Type B pancreatic cell (in vitro differentiated cells): ENCODE measurements around the gene ARL14EP. TPM values are rescaled to one million over a fixed set of nuclear protein-coding genes. Genes with fewer than 3 reads are reported as not detected.

ENCODE experiments used
- DNase-seq: peaks from one replicate; pipeline ENCODE4 v3.0.0; 2021; ENCODE audit warnings: mixed read lengths; ENCODE audit not compliant: unreplicated experiment; ENCODE audit errors: extremely low spot score
- H3K27ac Mint-ChIP-seq: 2 replicates; pipeline ENCODE4 v1.8.0; 2021; ENCODE audit warnings: mild to moderate bottlenecking, mixed read lengths
- H3K27me3 Mint-ChIP-seq: 2 replicates; pipeline ENCODE4 v1.8.0; 2021; ENCODE audit warnings: mixed read lengths
- H3K36me3 Mint-ChIP-seq: 2 replicates; pipeline ENCODE4 v1.8.0; 2021; ENCODE audit warnings: mixed read lengths
- H3K4me1 Mint-ChIP-seq: one replicate; pipeline ENCODE4 v1.8.0; 2021; ENCODE audit warnings: mixed read lengths; ENCODE audit not compliant: unreplicated experiment
- H3K4me3 Mint-ChIP-seq: 2 replicates; pipeline ENCODE4 v1.8.0; 2021; ENCODE audit warnings: mild to moderate bottlenecking, mixed read lengths
- H3K9me3 Mint-ChIP-seq: 2 replicates; pipeline ENCODE4 v1.8.0; 2021; ENCODE audit warnings: mixed read lengths
- total RNA-seq: library from RNA; stranded (reverse); gene quantifications from 2 replicates; pipeline ENCODE4 v1.2.1, GENCODE V29; 2021; ENCODE audit warnings: low replicate concordance
- TF ChIP-seq, protein P1 (sequence below): fragments of 200-600 bp; sonication (generic); conservative IDR thresholded peaks from 2 replicates; pipeline ENCODE4 v1.5.0; 2021; ENCODE audit warnings: antibody characterized with exemption, mild to moderate bottlenecking

ARL14EP gene
- total RNA-seq, 1 donor from 2014 or later = 34.5 TPM

DNA sequence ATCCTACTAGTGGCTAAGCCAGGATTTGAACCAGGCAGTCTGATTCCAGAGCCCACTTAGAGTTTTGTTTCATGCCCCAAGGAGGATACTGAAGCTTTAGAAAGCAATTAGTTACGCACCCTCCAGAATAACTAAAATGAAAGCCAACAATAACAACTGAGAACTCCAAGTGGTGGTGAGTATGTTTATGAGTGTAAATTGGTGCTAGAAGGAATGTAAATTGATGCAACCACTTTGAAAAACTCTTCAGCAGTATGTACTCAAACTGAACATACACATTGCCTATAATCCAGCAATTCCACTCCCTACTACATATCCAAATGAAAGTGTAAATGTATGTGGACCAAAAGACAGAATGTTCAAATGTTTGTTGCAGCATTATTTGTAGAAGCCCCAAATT, 6.7 kb upstream of the ARL14EP start:
- no peak for DNase-seq
- no peaks in the 10 kb centered on the region for H3K36me3 Mint-ChIP-seq
- H3K27me3 Mint-ChIP-seq = peaks cover 17% of the 10 kb centered on the region
- H3K9me3 Mint-ChIP-seq = peaks cover 1% of the 10 kb centered on the region
- no peaks in the 10 kb centered on the region for H3K4me1 Mint-ChIP-seq
- H3K27ac Mint-ChIP-seq = no peak overlapping the region
- H3K4me3 Mint-ChIP-seq = no peak overlapping the region
- TF ChIP-seq, protein P1, sequence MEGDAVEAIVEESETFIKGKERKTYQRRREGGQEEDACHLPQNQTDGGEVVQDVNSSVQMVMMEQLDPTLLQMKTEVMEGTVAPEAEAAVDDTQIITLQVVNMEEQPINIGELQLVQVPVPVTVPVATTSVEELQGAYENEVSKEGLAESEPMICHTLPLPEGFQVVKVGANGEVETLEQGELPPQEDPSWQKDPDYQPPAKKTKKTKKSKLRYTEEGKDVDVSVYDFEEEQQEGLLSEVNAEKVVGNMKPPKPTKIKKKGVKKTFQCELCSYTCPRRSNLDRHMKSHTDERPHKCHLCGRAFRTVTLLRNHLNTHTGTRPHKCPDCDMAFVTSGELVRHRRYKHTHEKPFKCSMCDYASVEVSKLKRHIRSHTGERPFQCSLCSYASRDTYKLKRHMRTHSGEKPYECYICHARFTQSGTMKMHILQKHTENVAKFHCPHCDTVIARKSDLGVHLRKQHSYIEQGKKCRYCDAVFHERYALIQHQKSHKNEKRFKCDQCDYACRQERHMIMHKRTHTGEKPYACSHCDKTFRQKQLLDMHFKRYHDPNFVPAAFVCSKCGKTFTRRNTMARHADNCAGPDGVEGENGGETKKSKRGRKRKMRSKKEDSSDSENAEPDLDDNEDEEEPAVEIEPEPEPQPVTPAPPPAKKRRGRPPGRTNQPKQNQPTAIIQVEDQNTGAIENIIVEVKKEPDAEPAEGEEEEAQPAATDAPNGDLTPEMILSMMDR = no peak

DNA sequence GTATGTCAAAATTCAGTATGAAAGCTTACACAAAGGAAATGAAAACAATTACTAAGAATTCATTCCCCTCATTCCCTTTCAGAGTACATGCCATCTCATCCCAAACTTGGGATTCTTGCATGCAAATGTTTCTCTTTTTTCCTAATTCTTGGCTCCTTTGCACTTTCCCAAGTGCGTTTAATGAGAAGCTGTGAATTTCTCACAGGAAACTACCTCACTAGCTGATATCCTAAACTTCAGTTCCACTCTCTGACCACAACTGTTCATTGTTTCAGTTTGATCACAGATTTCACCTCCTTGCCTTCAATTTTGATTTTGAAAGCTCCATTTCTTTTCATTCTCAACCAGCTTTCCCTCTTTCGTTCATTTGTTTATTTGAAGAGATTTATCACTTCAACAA, 5.9 kb upstream of the ARL14EP start:
- Mint-ChIP-seq H3K4me1 (no peaks in the 10 kb centered on the region), H3K9me3 (no peaks in the 10 kb centered on the region), H3K4me3 (no peak overlapping the region), H3K36me3 (no peaks in the 10 kb centered on the region), H3K27me3 (peaks cover 17% of the 10 kb centered on the region), H3K27ac (no peak overlapping the region)
- no peak for DNase-seq
- TF ChIP-seq, protein P1 = no peak

DNA sequence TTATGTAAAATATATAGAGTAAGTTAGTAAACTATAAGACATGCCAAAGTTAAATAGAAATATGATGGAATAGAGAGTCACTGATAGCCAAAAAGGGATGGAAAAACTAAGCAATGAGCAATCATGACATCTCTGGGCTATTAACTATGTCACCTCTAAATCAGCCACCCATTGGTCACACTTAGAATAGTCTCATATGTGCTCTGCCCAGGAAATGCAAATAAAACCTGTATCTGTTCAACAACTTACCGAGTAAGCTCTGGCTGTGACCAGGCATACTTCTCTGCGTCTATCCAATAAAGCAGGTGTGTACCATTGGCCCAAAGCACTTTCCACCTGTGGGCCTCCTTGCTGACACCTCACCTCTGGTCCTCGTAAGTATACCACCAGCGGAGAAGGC, 1.6 kb upstream of the ARL14EP start:
- Mint-ChIP-seq H3K4me1 (peaks cover 19% of the 10 kb centered on the region), H3K4me3 (no peak overlapping the region), H3K36me3 (peaks cover 2% of the 10 kb centered on the region), H3K27me3 (peaks cover 16% of the 10 kb centered on the region), H3K9me3 (no peaks in the 10 kb centered on the region), H3K27ac (no peak overlapping the region)
- DNase-seq = no peak
- TF ChIP-seq, protein P1 = no peak

DNA sequence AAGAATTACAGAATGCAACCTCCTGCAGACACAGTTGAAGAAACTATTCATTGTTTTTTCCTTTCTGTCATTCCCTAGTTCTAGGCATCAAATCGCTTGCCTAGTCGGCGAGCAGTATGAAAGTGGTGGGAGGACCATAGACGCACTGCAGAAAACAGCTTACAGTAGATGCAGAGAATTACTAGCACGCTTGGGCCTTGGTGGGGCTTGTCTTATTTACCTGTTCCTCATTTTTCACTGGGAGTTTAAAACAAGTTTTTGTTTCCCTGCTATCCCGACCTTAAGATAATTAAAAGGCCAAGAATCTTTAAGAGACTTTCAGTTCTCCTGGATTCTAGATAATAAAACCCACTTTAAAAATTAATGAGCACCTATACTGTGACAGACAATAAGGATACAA, 713 bp upstream of the ARL14EP start:
- no peaks in the 10 kb centered on the region for H3K9me3 Mint-ChIP-seq
- H3K4me3 Mint-ChIP-seq = peak overlapping the region; percentile 100
- H3K36me3 Mint-ChIP-seq = peaks cover 5% of the 10 kb centered on the region
- DNase-seq = no peak
- TF ChIP-seq, protein P1 = no peak
- H3K27ac Mint-ChIP-seq = peak overlapping the region; percentile 99
- H3K27me3 Mint-ChIP-seq = peaks cover 13% of the 10 kb centered on the region
- peaks cover 26% of the 10 kb centered on the region for H3K4me1 Mint-ChIP-seq

DNA sequence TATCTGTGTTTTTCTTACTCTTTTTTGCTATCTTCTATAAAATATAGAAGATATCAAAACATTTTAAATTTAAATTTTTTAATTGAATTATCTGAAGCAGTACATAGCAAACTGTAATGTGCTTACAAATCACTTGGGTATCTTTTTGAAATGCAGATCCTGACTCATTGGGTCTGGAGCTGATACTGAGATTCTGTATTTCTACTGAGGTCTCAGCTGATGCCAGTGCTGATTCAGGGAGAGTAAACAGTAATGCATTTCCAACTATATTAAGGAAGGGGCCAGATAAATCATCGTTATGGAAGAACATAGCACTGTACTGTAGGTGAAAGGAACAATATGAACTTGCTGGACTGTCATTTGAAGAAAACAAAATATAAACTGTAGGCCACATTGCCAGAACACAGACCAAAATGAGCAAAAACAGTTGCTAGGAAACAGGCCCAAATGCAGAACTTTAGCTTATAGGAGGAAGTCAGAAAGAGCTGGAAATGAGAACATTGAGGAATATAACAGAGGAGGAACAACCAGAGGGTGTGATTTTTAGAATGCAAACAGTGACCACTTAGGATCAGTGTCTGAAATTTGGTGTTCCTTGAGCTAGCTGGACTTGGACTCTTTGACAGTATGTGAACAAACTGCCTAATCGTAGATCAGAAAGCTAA, 3.3 kb downstream of the ARL14EP start:
- peaks cover 8% of the 10 kb centered on the region for H3K36me3 Mint-ChIP-seq
- peaks cover 30% of the 10 kb centered on the region for H3K4me1 Mint-ChIP-seq
- TF ChIP-seq, protein P1 = no peak
- H3K27me3 Mint-ChIP-seq = no peaks in the 10 kb centered on the region
- H3K4me3 Mint-ChIP-seq = no peak overlapping the region
- no peak overlapping the region for H3K27ac Mint-ChIP-seq
- DNase-seq = no peak
- H3K9me3 Mint-ChIP-seq = no peaks in the 10 kb centered on the region
